GM23338 (cell line): ENCODE measurements around the gene NR2C1. TPM values are rescaled to one million over a fixed set of nuclear protein-coding genes. Genes with fewer than 3 reads are reported as not detected.

Experiments used
- ATAC-seq: fragments of 200-7000 bp; cut with Tn5 transposase; 3 replicates; pipeline ENCODE4 v1.9.1; 2020
- DNase-seq: peaks from one replicate; pipeline ENCODE4 v3.0.0-alpha.2; 2015; ENCODE audit warnings: low spot score
- H2AFZ ChIP-seq: fragments of 200-600 bp; sonication (generic); 2 replicates; pipeline ENCODE4 v1.8.0; 2016; ENCODE audit warnings: antibody characterized with exemption, mild to moderate bottlenecking, moderate library complexity
- H3F3A ChIP-seq: fragments of 200-600 bp; sonication (generic); replicated peaks from 2 replicates; pipeline ENCODE4 v1.8.0; 2017; ENCODE audit warnings: antibody characterized with exemption, mixed run types, low read depth
- H3K27ac ChIP-seq: fragments of 200-600 bp; sonication (generic); 2 replicates; pipeline ENCODE4 v1.6.1; 2016; ENCODE audit warnings: low read depth
- H3K27me3 ChIP-seq: fragments of 200-600 bp; sonication (generic); 2 replicates; pipeline ENCODE4 v1.8.0; 2016; ENCODE audit warnings: mild to moderate bottlenecking, mixed run types, moderate library complexity; ENCODE audit not compliant: insufficient read depth
- H3K36me3 ChIP-seq: fragments of 200-600 bp; sonication (generic); 2 replicates; pipeline ENCODE4 v1.8.0; 2016; ENCODE audit warnings: mild to moderate bottlenecking; ENCODE audit not compliant: insufficient read depth
- H3K4me1 ChIP-seq: fragments of 200-600 bp; sonication (generic); 2 replicates; pipeline ENCODE4 v1.8.0; 2016; ENCODE audit warnings: mild to moderate bottlenecking, moderate library complexity; ENCODE audit not compliant: insufficient read depth
- H3K4me2 ChIP-seq: fragments of 200-600 bp; sonication (generic); 2 replicates; pipeline ENCODE4 v1.7.1; 2017; ENCODE audit warnings: mixed run types
- H3K4me3 ChIP-seq: fragments of 200-600 bp; sonication (generic); 2 replicates; pipeline ENCODE4 v1.6.1; 2016; ENCODE audit warnings: mixed run types
- H3K79me2 ChIP-seq: fragments of 200-600 bp; sonication (generic); replicated peaks from 2 replicates; pipeline ENCODE4 v1.8.0; 2017; ENCODE audit warnings: mild to moderate bottlenecking; ENCODE audit not compliant: insufficient read depth
- H3K9me2 ChIP-seq: fragments of 200-600 bp; sonication (generic); 2 replicates; pipeline ENCODE4 v1.8.0; 2017; ENCODE audit not compliant: insufficient read depth
- H4K20me1 ChIP-seq: fragments of 200-600 bp; sonication (generic); replicated peaks from 2 replicates; pipeline ENCODE4 v1.8.0; 2017; ENCODE audit warnings: mild to moderate bottlenecking; ENCODE audit not compliant: insufficient read depth
- H3K27ac Mint-ChIP-seq: 2 replicates; pipeline ENCODE4 v1.8.0; 2020; ENCODE audit warnings: inconsistent platforms, mild to moderate bottlenecking, moderate library complexity, mixed read lengths
- H3K27me3 Mint-ChIP-seq: 3 replicates; pipeline ENCODE4 v1.8.0; 2022; ENCODE audit warnings: low read depth, mild to moderate bottlenecking, moderate library complexity, mixed read lengths, inconsistent platforms; ENCODE audit not compliant: insufficient read depth, poor library complexity
- H3K36me3 Mint-ChIP-seq: 3 replicates; pipeline ENCODE4 v1.8.0; 2021; ENCODE audit warnings: low read depth, mild to moderate bottlenecking, inconsistent platforms, moderate library complexity, mixed read lengths
- H3K4me1 Mint-ChIP-seq: 3 replicates; pipeline ENCODE4 v1.8.0; 2020; ENCODE audit warnings: mild to moderate bottlenecking, inconsistent platforms, mixed read lengths
- H3K4me3 Mint-ChIP-seq: 3 replicates; pipeline ENCODE4 v1.8.0; 2021; ENCODE audit warnings: moderate library complexity, mild to moderate bottlenecking, inconsistent platforms, mixed read lengths
- H3K9me3 Mint-ChIP-seq: 3 replicates; pipeline ENCODE4 v1.8.0; 2020; ENCODE audit warnings: moderate library complexity, mild to moderate bottlenecking, inconsistent platforms, mixed read lengths
- CREB1 ChIP-seq: fragments of 250-450 bp; sonication (Bioruptor Pico); IDR thresholded peaks from 2 replicates; pipeline ENCODE4 v1.5.0; 2020; ENCODE audit warnings: low read depth, mild to moderate bottlenecking, moderate library complexity
- CTCF ChIP-seq, 2 experiments: fragments of 200-600 bp in 1 of 2; sonication (generic) in 1 of 2; conservative IDR thresholded peaks; 2 replicates each; pipeline versions ENCODE4 v1.5.1 to v1.6.1; 2016 to 2017; ENCODE audit warnings: antibody characterized with exemption in 2 of 2, low read depth in 2 of 2, mild to moderate bottlenecking in 2 of 2, moderate library complexity in 1 of 2
- ETS1 ChIP-seq: IDR thresholded peaks from 2 replicates; pipeline ENCODE4 v1.6.1; 2016; ENCODE audit warnings: antibody characterized with exemption
- EZH2phosphoT487 ChIP-seq: fragments of 200-600 bp; sonication (generic); IDR thresholded peaks from one replicate; pipeline ENCODE4 v1.8.1; 2018; ENCODE audit warnings: antibody characterized with exemption; ENCODE audit not compliant: unreplicated experiment
- JUNB ChIP-seq: IDR thresholded peaks from one replicate; pipeline ENCODE4 v1.6.1; 2016; ENCODE audit warnings: antibody characterized with exemption; ENCODE audit not compliant: unreplicated experiment
- NANOG ChIP-seq: IDR thresholded peaks from 2 replicates; pipeline ENCODE4 v1.6.1; 2016; ENCODE audit warnings: antibody characterized with exemption, borderline replicate concordance
- POLR2AphosphoS5 ChIP-seq: IDR thresholded peaks from 2 replicates; pipeline ENCODE4 v1.6.1; 2016; ENCODE audit warnings: antibody characterized with exemption, low read depth
- STAT1 ChIP-seq: IDR thresholded peaks from one replicate; pipeline ENCODE4 v1.6.1; 2016; ENCODE audit warnings: antibody characterized with exemption; ENCODE audit not compliant: unreplicated experiment
- ZNF114 ChIP-seq: fragments of 250-450 bp; sonication (Bioruptor Pico); IDR thresholded peaks from 2 replicates; pipeline ENCODE4 v1.5.0; 2020; ENCODE audit warnings: mild to moderate bottlenecking, moderate library complexity
- ZNF331 ChIP-seq: fragments of 250-450 bp; sonication (Bioruptor Pico); IDR thresholded peaks from 2 replicates; pipeline ENCODE4 v1.5.0; 2020; ENCODE audit warnings: low read depth, mild to moderate bottlenecking, moderate library complexity
- ZNF462 ChIP-seq: fragments of 250-450 bp; sonication (Bioruptor Pico); IDR thresholded peaks from 2 replicates; pipeline ENCODE4 v1.5.0; 2020; ENCODE audit warnings: mild to moderate bottlenecking, moderate library complexity
- polyA plus RNA-seq: library from polyadenylated mRNA; unstranded; fragments of >200 nt; fragmentation: Nextera tagmentation; extraction: Ambion mirVana; gene quantifications from 2 replicates; pipeline ENCODE4 v1.2.1, GENCODE V29; 2016
- total RNA-seq: library from RNA; depleted of rRNA; stranded (reverse); fragments of >200 nt; shearing (Covaris generic); gene quantifications from 2 replicates; pipeline ENCODE4 v1.2.3, GENCODE V29; 2014

NR2C1 gene
- total and polyA plus RNA-seq, 2 experiments from 2014 or later = 41.1 to 45.3 TPM

- TF ChIP-seq ZNF462 (CRISPR knock-in tag) (no peak), CTCF (conservative IDR thresholded peaks at IDR 0.05; ENCODE audit: low read depth in 2 of 2) (no peak), STAT1 (no peak), ZNF114 (no peak), POLR2AphosphoS5 (no peak), JUNB (no peak), NANOG (no peak)
These were observed 100.6 kb downstream of the NR2C1 start (continued) for GRCh38 chr12:94972795-94973194.

- H2AFZ ChIP-seq = no peak overlapping the region
- no peak overlapping the region for H3K4me3 Mint-ChIP-seq
- H3K4me2 ChIP-seq = no peak overlapping the region
- no peaks in the 10 kb centered on the region for H4K20me1 ChIP-seq
- H3K27ac ChIP-seq = no peak overlapping the region
- no peaks in the 10 kb centered on the region for H3K9me3 Mint-ChIP-seq
- ATAC-seq = no peak
- H3K4me3 ChIP-seq = no peak overlapping the region
- DNase-seq = no peak
- H3K9me2 ChIP-seq = no peaks in the 10 kb centered on the region
- no peaks in the 10 kb centered on the region; the same call in 2 of the 3 replicates for H3K4me1 Mint-ChIP-seq
- no peaks in the 10 kb centered on the region; the same call in 1 of the 2 replicates for H3K79me2 ChIP-seq
- TF ChIP-seq CREB1 (CRISPR knock-in tag) (no peak), ZNF114 (no peak), POLR2AphosphoS5 (no peak), NANOG (no peak), STAT1 (no peak), JUNB (no peak), ZNF331 (no peak), ETS1 (no peak), EZH2phosphoT487 (no peak)
- H3K4me1 ChIP-seq = no peaks in the 10 kb centered on the region
- H3K27me3 Mint-ChIP-seq = peaks cover 3% of the 10 kb centered on the region
- no peaks in the 10 kb centered on the region for H3K36me3 ChIP-seq
- H3K27me3 ChIP-seq = no peaks in the 10 kb centered on the region
- no peaks in the 10 kb centered on the region; the same call in 2 of the 3 replicates for H3K36me3 Mint-ChIP-seq
- no peaks in the 10 kb centered on the region for H3F3A ChIP-seq
- no peak overlapping the region for H3K27ac Mint-ChIP-seq
These were observed 101.5 kb downstream of the NR2C1 start for GRCh38 chr12:94971923-94972322.
